ENCODE measurements around the gene SLC35A5.

- TF ChIP-seq, protein P1, sequence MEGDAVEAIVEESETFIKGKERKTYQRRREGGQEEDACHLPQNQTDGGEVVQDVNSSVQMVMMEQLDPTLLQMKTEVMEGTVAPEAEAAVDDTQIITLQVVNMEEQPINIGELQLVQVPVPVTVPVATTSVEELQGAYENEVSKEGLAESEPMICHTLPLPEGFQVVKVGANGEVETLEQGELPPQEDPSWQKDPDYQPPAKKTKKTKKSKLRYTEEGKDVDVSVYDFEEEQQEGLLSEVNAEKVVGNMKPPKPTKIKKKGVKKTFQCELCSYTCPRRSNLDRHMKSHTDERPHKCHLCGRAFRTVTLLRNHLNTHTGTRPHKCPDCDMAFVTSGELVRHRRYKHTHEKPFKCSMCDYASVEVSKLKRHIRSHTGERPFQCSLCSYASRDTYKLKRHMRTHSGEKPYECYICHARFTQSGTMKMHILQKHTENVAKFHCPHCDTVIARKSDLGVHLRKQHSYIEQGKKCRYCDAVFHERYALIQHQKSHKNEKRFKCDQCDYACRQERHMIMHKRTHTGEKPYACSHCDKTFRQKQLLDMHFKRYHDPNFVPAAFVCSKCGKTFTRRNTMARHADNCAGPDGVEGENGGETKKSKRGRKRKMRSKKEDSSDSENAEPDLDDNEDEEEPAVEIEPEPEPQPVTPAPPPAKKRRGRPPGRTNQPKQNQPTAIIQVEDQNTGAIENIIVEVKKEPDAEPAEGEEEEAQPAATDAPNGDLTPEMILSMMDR (IDR thresholded peaks at IDR 0.05) = no peak
- TF ChIP-seq POLR2A (IDR thresholded peaks at IDR 0.05) = no peak
Observed at GRCh38 chr3:112598731-112599130, 36.9 kb downstream of the SLC35A5 start.
